NCI-H1092 (cell line): Measurements from ENCODE around the gene DNAI4.
"Not testable (repeated sequence)": the region's sequence is repeated elsewhere in the genome, so short reads cannot be mapped to it uniquely, and the experiment has no call there.

Source experiments
- DNase-seq: peaks from one replicate; lab custom pipeline; 2025; lab: John Stamatoyannopoulos, UW

The DNAI4 gene

DNA sequence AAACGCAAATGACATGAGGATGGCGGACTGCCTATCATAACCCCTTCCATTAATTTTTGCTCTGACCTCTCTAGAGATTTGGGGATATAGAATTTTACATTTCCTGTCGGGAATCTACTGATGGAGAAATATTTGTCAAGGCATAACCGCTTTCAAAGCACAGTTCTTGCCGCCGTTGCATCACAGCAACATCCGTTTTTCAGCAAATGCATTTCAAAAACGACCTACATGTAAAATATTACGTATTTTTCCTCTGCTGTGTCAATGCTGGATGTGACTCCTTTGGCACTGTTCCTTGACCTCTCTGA is 5.0 kb upstream of the DNAI4 start:
- DNase-seq, result no peak

DNA sequence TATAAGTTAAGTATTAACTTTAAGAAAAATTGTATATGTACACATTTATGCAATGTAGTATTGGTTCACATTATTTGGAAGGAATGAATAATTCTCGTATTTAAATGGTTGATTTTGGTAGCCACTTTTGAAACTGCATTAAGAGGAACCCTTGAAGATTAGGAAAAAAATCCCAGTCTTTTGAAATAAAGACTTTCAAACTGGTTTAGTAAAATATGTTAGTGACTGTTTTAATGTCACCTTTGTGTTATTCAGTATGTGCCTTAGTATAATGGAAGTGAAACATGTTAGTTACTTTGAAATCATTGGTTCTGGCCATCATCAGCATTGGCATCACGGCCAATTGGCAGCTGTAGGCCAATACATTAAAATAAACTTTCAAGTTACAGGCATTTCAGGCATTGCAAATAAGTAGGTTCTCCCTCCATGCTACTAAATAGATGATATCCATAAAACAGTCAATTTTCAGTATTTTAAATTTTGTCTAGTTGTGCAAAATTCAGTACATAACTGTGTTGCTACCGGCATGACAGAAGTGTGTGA is 4.6 kb upstream of the DNAI4 start:
- DNase-seq, result no peak

DNA sequence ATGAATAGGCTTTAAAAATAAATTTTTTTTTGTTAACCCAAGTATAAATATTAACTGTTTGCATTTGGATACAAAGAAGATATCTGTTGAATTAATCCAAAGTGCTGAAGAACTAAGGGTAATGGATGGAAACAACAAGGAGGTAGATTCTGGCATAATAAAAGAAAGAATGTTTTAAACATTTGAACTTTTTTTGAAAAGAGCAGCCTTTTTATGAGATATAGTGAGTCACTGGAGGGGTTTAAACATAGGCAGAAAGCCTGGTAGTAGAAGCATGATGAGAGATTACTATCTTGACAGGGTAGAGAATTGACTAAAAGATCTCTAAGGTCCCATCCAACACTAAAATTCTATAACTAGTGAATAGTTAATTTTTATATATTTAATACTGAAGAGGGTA is 2.9 kb upstream of the DNAI4 start:
- no peak for DNase-seq

DNA sequence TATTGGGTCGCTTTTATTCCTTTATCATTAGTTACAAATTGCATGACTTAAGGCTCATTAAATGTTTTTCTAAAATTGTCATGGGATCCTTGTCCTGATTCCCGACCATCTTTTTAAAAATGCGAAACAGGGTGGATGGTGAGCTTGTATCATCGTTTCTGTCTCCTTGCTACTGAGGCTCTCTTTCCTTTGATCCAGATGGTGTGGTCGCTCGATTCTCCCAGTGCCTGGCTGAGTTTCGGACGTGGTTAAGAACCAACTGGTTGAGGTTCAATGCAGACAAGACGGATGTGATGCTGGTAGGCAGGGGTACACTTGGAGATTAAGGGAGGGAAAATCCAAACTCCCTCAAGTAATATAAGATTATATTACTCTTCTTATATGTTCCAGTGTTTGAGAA is 1.3 kb upstream of the DNAI4 start:
- DNase-seq, result no peak

DNA sequence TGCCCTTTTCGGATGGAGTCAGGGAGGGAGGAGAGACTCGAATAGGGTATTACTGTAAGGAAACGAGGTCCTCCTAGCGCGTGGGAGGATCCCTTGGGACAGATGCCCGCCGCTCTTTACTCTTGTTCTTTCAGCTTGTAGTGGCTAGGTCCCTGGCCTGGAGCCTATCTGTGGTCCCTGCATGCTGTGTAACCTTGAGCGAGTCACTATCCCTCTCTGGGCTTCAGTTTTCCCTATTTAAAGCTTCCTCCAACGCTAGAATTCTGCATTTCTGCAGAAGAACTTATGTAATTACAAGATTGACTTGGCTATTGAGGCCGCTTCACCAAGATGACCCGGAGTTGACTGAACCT is 878 bp upstream of the DNAI4 start:
- DNase-seq, result no peak

DNA sequence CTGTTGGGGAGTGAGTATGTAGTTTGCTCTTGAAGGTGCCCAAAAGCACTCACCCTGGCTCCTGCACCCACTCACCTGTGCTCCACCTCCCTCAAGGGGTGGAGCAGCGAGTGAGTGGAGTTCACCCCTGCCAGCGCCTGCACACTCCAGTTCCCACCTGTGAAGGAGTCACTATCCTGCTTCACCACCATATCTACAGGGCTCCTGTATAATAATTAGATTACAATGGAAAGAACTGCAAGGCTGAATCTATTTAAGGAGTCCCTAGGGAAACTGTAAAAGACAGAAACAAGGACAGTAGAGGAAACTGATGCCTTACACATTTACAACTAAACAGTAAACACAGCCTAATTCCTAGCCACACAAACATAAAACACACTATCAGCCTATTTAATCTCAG is 4.1 kb downstream of the DNAI4 start:
- no peak for DNase-seq

DNA sequence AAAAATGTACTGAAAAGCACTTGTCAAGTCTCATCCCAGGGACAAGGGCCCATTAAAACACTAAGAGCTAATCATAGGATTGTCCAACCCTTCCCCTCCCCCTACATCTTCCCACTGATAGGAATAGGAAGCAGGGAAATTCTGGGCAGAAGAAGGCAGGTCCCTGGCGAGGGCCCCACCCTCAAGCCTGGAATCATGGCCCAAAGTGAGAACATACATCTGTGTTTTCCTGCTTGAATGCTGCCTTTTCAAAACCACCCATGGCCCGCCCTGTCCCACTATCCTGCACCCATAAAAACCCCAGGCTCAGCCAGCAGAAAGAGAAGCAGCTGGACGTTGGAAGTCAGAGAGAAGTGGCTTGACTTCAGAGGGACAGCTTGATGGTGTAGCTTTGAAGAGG is 4.8 kb downstream of the DNAI4 start:
- DNase-seq, result no peak

DNA sequence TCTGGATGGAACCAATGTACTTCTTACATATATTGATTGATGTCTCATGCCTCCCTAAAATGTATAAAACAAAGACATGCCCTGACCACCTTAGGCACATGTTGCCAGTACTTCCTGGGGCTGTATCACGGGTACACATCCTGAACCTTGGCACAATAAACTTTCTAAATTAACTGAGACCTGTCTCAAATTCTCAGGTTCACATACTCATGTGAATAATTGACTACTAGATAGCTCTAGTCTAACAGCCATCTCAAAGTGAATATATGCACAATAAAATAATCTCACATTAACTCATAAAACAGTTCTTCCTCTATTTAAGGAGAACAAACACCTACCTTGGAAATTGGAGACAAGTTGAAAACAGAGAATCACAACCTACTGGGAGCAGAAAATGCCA is 5.6 kb downstream of the DNAI4 start:
- no peak for DNase-seq

DNA sequence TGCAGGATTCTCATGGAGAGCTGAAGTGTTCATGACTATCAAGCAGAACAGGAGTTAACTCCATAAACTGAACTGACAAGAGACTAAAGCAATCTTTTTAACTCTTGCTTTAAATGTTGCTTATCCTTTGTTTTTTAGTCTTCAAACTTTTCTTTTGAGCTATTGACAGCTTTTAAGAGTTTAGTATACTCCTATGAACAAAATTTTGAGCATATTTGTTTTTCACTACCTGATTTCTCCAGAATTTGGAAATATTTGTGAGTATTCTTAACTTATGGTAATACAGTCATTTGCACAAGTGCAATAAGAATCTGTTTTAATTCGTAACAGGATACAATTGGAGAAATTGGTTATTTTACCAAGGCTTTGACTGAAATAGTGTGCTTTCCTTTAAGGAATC is 7.2 kb downstream of the DNAI4 start:
- DNase-seq, result no peak

DNA sequence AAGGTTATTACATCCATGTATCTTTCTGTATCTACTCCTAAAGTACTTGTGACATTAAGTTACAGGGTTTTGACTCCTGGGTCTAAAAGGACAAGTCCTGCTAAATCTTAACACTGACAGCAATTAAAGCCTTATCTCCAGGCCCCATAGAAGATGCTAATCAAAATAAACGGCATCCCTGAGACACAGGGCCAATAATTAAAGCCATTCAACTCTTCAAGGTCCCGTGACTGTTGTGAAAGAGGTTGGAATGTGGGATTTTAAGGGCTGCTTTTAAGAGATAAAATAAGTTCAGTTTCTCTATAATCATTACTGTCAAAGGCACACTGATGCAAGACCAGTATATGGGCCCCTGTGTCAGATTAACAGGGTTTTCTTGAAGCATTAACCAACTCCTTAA is 8.3 kb downstream of the DNAI4 start:
- DNase-seq, result no peak

DNA sequence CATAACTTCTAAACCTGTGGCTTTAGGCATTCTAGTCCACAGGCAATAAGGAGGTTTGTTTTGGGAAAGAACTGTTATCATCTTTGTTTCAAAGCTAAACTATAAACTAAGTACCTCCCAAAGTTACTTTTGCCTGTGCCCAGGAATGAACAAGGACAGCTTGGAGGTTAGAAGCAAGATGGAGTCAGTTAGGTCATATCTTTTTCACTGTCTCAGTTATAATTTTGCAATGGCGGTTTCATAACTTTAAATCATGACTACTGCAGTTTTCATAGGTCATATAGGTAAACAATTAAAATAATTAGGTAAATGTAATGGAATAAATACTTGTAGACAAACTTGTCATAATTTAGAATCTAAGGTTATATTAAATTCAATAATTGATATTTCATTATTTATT is 9.5 kb downstream of the DNAI4 start:
- DNase-seq, result not testable (repeated sequence)

DNA sequence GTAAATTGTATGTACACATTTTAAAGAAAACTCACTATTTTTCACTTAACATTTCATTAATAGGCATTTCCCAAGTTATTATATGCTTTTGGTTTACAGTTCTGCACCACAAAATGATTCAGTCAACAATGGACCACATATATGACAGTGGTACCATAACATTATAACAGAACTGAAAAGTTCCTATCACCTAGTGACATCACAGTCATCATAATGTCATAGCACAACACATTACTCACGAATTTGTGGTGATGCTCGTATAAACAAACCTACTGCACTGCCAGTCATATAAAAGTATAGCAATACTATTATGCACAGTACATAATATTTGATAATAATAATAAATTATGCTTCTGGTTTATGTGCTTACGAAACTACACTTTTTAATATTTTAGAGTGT is 30.9 kb downstream of the DNAI4 start:
- no peak for DNase-seq

DNA sequence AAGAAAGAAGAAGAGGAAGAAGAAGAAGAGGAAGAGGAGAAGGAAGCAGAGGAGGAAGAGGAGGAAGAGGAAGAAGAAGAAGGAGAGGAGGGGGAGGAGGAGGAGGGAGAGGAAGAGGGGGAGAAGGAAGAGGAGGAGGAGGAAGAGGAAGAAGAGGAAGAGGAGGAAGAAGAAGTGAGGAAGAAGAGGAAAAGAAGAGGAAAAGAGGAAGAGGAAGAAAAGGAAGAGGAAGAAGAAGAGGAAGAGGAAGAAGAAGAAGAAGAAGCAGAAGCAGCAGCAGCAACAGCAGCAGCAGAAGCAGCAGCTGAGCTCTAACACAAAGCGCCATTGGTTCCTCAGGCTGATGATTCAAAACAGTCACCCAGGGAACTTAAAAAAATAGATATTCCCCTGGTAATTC is 34.0 kb downstream of the DNAI4 start:
- DNase-seq, result no peak

DNA sequence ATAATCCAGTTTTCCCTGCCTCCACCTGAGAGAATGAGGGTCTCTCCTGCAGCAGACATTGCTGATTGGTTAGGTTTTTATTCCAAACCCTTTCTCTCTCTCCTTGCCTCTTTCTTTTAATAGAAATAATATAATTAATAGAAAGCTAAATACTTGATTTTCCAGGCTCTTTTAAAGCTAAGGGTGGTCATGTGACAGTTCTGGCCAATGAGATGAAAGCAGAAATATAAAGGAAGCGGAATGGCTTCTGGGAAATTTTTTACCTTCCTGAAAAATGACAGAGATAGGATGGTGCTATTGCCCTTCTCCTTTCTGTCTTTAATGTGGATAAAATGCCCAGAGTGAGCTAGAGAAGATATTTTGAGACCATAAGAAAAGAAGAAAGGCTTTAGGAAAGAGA is 35.6 kb downstream of the DNAI4 start:
- DNase-seq, result no peak

DNA sequence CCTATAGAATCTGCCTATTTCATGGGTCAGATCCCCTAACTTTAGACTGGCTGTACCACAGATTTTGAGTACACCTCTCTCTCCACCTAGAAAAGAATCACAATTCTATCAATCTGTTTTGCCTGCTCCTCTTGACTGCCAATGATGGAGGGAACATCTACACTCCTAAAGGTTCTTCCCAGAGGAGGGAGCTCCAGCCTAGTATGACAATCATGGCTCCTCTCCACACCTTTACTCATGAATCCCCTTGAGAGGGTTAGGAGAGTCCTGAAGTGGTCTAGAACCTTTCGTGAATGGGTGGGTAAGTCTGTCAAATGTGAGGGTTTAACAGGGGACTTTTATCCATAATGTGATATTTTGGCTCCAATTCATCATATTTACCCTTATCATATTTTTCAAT is 48.0 kb downstream of the DNAI4 start:
- DNase-seq, result no peak

DNA sequence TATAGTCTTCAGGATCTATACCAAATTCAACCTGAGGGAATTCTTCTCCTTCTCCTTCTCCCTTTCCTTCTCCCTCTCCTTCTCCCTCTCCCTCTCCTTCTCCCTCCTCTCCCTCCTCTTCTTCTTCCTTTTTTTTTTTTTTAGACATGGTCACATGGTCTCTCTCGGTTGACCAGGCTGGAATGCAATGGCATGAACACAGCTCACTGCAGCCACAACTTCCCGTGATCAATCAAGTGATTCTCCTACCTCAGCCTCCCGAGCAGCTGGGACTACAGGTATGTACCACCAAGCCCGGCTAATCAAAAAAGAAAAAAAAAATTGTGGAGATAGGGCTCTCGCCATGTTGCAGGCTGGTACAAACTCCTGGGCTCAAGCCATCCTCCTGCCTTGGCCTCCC is 51.5 kb downstream of the DNAI4 start:
- no peak for DNase-seq

DNA sequence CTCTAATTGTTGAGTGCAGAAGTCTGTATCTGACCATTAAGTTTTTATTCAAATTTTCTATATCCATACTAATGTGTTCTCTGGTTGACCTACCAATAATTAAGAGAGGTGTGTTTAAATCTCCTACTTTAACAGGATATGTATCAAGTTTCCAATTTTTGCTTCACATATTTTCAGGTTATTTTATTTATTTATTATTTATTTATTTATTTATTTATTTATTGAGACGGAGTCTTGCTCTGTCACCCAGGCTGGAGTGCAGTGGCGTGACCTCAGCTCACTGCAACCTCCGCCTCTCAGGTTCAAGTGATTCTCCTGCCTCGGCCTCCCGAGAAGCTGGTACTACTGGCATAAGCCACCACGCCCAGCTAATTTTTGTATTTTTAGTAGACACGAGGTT is 52.6 kb downstream of the DNAI4 start:
- not testable (repeated sequence) for DNase-seq

DNA sequence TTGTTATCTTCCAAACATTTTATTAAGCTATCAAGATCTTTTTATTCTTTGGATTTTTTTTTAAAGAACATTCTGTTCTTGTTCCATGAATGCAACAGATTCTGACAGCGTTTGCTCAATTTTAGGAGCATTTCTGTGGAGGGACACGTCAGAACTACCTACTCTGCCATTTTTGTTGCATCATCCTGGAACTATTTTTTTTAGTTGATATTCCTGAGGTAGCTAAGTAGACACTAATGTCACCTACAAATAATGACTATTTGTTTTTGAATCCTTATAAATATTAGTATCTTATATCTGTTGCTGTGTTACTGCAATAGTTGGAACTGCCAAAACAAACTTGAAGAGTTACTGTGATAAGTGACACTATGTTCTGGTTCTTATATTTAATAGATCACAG is 57.2 kb downstream of the DNAI4 start:
- no peak for DNase-seq

DNA sequence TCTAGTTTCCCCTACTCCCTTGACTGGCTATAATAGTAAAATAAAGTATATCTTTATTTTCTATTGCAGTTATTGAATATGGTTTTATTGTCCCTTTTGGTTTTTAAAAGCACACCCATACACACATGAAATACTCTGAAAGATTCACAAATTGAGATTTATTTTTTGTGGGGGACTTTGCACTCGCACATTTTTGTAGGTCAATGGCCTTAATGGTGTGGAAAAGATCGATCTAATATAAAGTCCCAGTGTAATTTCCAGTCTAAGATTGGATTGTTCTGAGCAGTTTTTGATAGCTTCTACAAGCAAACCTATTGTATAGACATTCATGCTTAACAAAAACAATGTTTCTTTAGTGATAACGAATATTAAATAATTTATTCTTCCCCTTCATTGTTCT is 64.1 kb downstream of the DNAI4 start:
- no peak for DNase-seq

DNA sequence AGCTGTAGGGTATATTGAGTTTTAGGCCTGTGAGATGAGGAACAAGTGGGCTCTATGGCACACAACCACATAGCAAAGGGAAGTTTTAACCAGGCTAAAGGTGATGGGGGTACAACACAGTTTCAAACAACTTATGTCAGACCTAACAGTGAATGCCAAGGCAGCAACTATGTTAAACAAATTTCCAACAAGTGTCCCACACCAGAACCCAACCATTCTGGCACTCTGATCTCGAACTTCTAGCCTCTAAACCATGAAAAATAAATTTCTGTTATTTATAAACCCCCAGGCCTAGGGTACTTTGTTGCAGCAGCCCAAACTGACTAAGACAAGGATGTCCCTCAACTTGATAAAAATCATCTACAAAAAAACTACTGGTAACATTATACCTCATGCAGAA is 71.3 kb downstream of the DNAI4 start:
- DNase-seq, result no peak

DNA sequence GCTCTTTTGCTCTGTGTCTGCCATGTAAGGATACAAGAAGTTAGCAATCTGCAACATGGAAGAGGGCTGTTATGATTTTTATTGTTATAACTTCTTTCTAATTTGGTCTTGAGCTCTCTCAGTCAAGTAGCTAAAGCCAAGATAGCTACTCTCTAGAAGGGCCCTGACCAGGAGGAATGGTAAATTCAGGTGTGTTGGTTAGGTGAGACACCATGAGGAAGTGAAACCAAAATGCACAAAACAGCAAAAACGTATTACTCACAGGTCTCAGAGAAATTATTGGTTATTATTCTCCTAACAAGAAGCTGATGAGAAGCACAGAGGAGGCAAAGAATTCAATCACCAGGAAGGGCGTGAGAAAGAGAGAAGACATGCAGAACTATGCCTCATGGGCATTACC is 71.8 kb downstream of the DNAI4 start:
- DNase-seq, result no peak

DNA sequence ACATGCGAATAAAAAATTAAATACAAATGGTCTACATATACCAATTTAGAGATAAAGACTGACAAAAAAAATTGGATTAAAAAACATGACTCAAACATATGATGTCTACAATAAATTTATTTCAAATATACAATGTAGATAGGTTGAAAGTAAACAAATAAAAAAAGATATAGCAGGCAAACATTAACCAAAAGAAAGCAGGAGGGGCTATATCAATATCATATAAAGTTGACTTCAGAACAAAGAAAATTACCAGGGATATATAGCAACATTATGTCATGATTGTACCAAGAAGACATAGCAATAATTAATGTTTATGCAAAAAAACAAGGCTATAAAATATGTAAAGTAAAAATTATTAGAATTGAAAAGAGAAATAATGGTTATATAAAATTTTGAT is 73.7 kb downstream of the DNAI4 start:
- DNase-seq, result no peak

DNA sequence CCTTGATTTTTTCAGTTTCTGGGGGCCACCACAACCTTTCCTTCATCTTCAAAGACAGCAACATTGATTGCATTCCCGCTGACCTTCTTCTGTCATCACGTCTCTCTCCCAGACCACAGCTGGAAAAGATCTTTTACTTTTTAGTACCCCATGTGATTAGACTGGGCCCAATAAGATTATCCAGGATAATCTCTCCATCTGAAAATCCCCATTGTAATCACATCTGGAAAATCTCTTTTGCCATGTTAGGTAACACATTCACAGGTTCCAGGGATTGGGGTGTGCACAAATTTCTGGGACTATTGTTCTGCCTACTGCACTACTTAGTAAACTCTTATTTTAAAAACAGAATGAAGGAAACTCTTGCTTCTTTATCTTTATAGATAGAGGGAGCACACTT is 76.5 kb downstream of the DNAI4 start:
- no peak for DNase-seq

DNA sequence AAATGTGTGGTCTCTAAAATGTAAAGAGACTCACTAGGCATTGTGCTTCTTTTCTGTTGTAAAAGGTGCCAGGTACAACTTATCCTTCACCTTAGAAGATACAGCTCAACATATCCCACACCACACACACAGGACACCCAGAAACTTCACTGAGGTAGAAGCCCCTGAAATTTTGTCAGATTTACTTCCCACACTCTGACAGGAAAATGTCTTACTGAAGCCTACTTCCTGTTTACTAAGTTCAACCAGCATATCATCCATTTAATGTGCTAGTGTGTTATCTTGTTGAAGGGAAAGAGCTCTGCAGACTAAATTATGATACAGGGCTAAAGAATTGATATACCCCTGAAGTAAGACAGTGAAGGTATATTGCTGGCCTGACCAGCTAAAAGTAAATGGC is 83.7 kb downstream of the DNAI4 start:
- DNase-seq, result no peak

DNA sequence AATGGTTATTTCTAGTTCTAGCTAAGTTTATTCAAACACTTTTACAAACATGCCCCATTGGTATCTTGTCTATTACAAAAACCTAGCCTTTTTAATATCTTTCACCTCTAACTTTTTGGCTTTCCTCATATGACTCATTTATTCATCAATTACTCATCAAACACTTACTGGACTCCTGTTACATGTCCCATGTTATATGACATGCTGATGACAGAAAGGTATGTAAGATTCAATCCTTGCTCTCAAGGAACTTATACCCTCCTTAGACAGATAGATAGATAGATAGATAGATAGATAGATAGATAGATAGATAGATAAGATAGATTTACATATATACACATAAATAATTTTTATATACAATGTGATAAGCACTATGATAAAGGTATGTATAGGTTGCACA is 89.7 kb downstream of the DNAI4 start:
- no peak for DNase-seq
